Breast epithelium (tissue), 3 donors: ENCODE data around the gene HEPACAM.

ENCODE experiments used
- POLR2A ChIP-seq: fragments of 450-650 bp; IDR thresholded peaks from one replicate; pipeline ENCODE4 v1.6.1; 2016; ENCODE audit warnings: antibody characterized with exemption, mild to moderate bottlenecking, moderate library complexity
- POLR2AphosphoS5 ChIP-seq, 3 donors: sonication (generic); formaldehyde crosslinking; IDR thresholded peaks; one replicate each; pipeline ENCODE4 v1.6.1; 2017; ENCODE audit warnings: antibody characterized with exemption in 3 of 3
- TF ChIP-seq, protein P1 (sequence below), 3 donors: fragments of 450-650 bp; IDR thresholded peaks; one replicate each; pipeline ENCODE4 v1.5.1; 2016 to 2017; ENCODE audit warnings: antibody characterized with exemption in 3 of 3, mild to moderate bottlenecking in 3 of 3, moderate library complexity in 3 of 3

DNA sequence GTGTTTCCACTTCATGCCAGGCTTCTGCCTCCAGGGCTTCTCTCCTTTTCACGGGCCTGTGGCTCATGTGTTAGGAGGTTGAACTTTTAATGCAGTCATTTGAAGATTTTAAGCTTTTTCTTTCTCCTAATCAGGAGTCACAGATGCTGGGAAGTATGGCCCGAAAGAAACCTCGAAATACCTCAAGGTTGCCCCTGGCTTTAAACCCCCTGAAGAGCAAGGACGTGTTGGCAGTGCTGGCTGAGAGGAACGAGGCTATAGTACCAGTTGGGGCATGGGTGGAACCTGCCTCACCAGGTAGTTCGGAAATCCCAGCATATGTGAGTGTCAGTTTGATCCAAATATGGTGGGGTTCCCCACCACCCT lies 18.7 kb upstream of the HEPACAM start:
- TF ChIP-seq, protein P1, sequence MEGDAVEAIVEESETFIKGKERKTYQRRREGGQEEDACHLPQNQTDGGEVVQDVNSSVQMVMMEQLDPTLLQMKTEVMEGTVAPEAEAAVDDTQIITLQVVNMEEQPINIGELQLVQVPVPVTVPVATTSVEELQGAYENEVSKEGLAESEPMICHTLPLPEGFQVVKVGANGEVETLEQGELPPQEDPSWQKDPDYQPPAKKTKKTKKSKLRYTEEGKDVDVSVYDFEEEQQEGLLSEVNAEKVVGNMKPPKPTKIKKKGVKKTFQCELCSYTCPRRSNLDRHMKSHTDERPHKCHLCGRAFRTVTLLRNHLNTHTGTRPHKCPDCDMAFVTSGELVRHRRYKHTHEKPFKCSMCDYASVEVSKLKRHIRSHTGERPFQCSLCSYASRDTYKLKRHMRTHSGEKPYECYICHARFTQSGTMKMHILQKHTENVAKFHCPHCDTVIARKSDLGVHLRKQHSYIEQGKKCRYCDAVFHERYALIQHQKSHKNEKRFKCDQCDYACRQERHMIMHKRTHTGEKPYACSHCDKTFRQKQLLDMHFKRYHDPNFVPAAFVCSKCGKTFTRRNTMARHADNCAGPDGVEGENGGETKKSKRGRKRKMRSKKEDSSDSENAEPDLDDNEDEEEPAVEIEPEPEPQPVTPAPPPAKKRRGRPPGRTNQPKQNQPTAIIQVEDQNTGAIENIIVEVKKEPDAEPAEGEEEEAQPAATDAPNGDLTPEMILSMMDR (IDR thresholded peaks at IDR 0.05), result no peak
- TF ChIP-seq POLR2A, result no peak
- TF ChIP-seq POLR2AphosphoS5 (IDR thresholded peaks at IDR 0.05), result no peak
